Panc1 (cell line): ENCODE results near the gene KRTAP5-9. TPM values are rescaled to one million over a fixed set of nuclear protein-coding genes. Genes with fewer than 3 reads are reported as not detected.

Source experiments
- ATAC-seq: fragments of 200-7000 bp; cut with Tn5 transposase; 2 replicates; pipeline ENCODE4 v1.9.1; 2020; ENCODE audit warnings: mild to moderate bottlenecking, moderate library complexity
- BruUV-seq: library from RNA; stranded (reverse); fragments of 400-500 nt; replicated peaks from 2 replicates; lab custom pipeline; 2021; lab: Mats Ljungman, UMichigan
- CTCF ChIA-PET: fragments of 300-600 bp; sonication (Branson Sonifier 250); formaldehyde crosslinking; loops from one replicate; lab custom pipeline; 2022; ENCODE audit warnings: antibody characterized with exemption; lab: Charles Lee
- POLR2A ChIA-PET: fragments of 300-600 bp; sonication (Branson Sonifier 250); formaldehyde crosslinking; loops from one replicate; lab custom pipeline; 2022; ENCODE audit warnings: antibody characterized with exemption; lab: Charles Lee
- DNase-seq: peaks from one replicate; pipeline ENCODE4 v3.0.0-alpha.2; 2010; ENCODE audit warnings: low read depth, low spot score
- H3K27ac ChIP-seq: 2 replicates; pipeline ENCODE4 v1.5.1; 2011; ENCODE audit warnings: mild to moderate bottlenecking, low read length, inconsistent platforms
- H3K27me3 ChIP-seq: fragments of 200-500 bp; sonication (Bioruptor generic); 2 replicates; pipeline ENCODE4 v1.6.0; 2014; ENCODE audit warnings: low read length, inconsistent platforms; ENCODE audit not compliant: control insufficient read depth, insufficient read depth
- H3K36me3 ChIP-seq: fragments of 200-500 bp; sonication (Bioruptor generic); 2 replicates; pipeline ENCODE4 v1.5.1; 2014; ENCODE audit warnings: inconsistent platforms, mild to moderate bottlenecking, low read length, moderate library complexity; ENCODE audit not compliant: control insufficient read depth, insufficient read depth
- H3K4me1 ChIP-seq: 2 replicates; pipeline ENCODE4 v1.5.1; 2011; ENCODE audit warnings: inconsistent platforms, mild to moderate bottlenecking, low read length, moderate library complexity; ENCODE audit not compliant: control insufficient read depth, insufficient read depth
- H3K4me3 ChIP-seq, 2 experiments: 2 replicates each; pipeline ENCODE4 v1.5.1; 2011 to 2012; ENCODE audit warnings: low read depth in 2 of 2, low read length in 2 of 2, mild to moderate bottlenecking in 2 of 2, inconsistent platforms in 1 of 2, moderate library complexity in 1 of 2
- H3K9me3 ChIP-seq: fragments of 200-500 bp; sonication (Bioruptor generic); 2 replicates; pipeline ENCODE4 v1.5.1; 2014; ENCODE audit warnings: low read depth, mild to moderate bottlenecking, inconsistent platforms, low read length, moderate library complexity; ENCODE audit not compliant: control insufficient read depth, insufficient read depth
- POLR2AphosphoS5 ChIP-seq: IDR thresholded peaks from 2 replicates; pipeline ENCODE4 v1.6.1; 2012; ENCODE audit warnings: mild to moderate bottlenecking, low read depth, low read length, moderate library complexity
- SIN3A ChIP-seq: IDR thresholded peaks from 2 replicates; pipeline ENCODE4 v1.6.1; 2012; ENCODE audit warnings: low read depth, mild to moderate bottlenecking, low read length, moderate library complexity, borderline replicate concordance; ENCODE audit not compliant: insufficient read depth
- TCF7L2 ChIP-seq: IDR thresholded peaks from 2 replicates; pipeline ENCODE4 v1.6.1; 2011; ENCODE audit warnings: mild to moderate bottlenecking, low read depth, low read length, inconsistent platforms
- in situ Hi-C: cut with HindIII; loops from 2 replicates; pipeline ENCODE4 v1.10.0; 2016; ENCODE audit warnings: low sequenced_read_pairs, low pct_unique_long_range_greater_than_20kb
- intact Hi-C: fragments of 100-400 bp; cut with micrococcal nuclease; formaldehyde crosslinking; loops from one replicate; pipeline ENCODE4 v1.10.0; 2022; ENCODE audit not compliant: unreplicated experiment
- total RNA-seq: library from RNA; stranded (reverse); gene quantifications from one replicate; pipeline ENCODE4 v1.2.1, GENCODE V29; 2021; ENCODE audit not compliant: unreplicated experiment
- TF ChIP-seq, protein P1 (sequence below): fragments of 450-650 bp; IDR thresholded peaks from 2 replicates; pipeline ENCODE4 v1.5.1; 2017; ENCODE audit warnings: mild to moderate bottlenecking
- TF ChIP-seq, protein P2 (sequence below), 2 experiments: IDR thresholded peaks; 2 replicates each; pipeline ENCODE4 v1.6.1; 2011 to 2012; ENCODE audit warnings: low read depth in 2 of 2, control low read depth in 1 of 2, low read length in 1 of 2, mild to moderate bottlenecking in 1 of 2, moderate library complexity in 1 of 2; ENCODE audit not compliant: insufficient read depth in 1 of 2

KRTAP5-9 gene
- total RNA-seq, 1 experiment from 2014 or later = not detected

GRCh38 chr11:71543866-71544265, 4.4 kb upstream of the KRTAP5-9 start:
- no peaks in the 10 kb centered on the region for H3K36me3 ChIP-seq
- no peak overlapping the region for H3K4me3 ChIP-seq
- intact Hi-C loops (no loop called here), in situ Hi-C loops (no loop called here)
- peaks cover 2% of the 10 kb centered on the region; the same call in 1 of the 2 replicates for H3K27me3 ChIP-seq
- no peak overlapping the region for H3K27ac ChIP-seq
- TF ChIP-seq POLR2AphosphoS5 = no peak
- no peak for TF ChIP-seq SIN3A
- TF ChIP-seq TCF7L2 = no peak
- TF ChIP-seq, protein P1, sequence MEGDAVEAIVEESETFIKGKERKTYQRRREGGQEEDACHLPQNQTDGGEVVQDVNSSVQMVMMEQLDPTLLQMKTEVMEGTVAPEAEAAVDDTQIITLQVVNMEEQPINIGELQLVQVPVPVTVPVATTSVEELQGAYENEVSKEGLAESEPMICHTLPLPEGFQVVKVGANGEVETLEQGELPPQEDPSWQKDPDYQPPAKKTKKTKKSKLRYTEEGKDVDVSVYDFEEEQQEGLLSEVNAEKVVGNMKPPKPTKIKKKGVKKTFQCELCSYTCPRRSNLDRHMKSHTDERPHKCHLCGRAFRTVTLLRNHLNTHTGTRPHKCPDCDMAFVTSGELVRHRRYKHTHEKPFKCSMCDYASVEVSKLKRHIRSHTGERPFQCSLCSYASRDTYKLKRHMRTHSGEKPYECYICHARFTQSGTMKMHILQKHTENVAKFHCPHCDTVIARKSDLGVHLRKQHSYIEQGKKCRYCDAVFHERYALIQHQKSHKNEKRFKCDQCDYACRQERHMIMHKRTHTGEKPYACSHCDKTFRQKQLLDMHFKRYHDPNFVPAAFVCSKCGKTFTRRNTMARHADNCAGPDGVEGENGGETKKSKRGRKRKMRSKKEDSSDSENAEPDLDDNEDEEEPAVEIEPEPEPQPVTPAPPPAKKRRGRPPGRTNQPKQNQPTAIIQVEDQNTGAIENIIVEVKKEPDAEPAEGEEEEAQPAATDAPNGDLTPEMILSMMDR = no peak
- TF ChIP-seq, protein P2, sequence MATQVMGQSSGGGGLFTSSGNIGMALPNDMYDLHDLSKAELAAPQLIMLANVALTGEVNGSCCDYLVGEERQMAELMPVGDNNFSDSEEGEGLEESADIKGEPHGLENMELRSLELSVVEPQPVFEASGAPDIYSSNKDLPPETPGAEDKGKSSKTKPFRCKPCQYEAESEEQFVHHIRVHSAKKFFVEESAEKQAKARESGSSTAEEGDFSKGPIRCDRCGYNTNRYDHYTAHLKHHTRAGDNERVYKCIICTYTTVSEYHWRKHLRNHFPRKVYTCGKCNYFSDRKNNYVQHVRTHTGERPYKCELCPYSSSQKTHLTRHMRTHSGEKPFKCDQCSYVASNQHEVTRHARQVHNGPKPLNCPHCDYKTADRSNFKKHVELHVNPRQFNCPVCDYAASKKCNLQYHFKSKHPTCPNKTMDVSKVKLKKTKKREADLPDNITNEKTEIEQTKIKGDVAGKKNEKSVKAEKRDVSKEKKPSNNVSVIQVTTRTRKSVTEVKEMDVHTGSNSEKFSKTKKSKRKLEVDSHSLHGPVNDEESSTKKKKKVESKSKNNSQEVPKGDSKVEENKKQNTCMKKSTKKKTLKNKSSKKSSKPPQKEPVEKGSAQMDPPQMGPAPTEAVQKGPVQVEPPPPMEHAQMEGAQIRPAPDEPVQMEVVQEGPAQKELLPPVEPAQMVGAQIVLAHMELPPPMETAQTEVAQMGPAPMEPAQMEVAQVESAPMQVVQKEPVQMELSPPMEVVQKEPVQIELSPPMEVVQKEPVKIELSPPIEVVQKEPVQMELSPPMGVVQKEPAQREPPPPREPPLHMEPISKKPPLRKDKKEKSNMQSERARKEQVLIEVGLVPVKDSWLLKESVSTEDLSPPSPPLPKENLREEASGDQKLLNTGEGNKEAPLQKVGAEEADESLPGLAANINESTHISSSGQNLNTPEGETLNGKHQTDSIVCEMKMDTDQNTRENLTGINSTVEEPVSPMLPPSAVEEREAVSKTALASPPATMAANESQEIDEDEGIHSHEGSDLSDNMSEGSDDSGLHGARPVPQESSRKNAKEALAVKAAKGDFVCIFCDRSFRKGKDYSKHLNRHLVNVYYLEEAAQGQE (IDR thresholded peaks at IDR 0.05; ENCODE audit: insufficient read depth in 1 of 2, low read depth in 2 of 2, low read length in 1 of 2) = no peak
- H3K9me3 ChIP-seq = no peaks in the 10 kb centered on the region
- ATAC-seq = no peak
- ChIA-PET POLR2A (no interaction called here), CTCF (no interaction called here)
- DNase-seq = no peak
- BruUV-seq = no TSS peak
- no peaks in the 10 kb centered on the region for H3K4me1 ChIP-seq

- ChIA-PET POLR2A (no interaction called here), CTCF (no interaction called here)
Measured at GRCh38 chr11:71544525-71545214, 3.5 kb upstream of the KRTAP5-9 start.

More at GRCh38 chr11:71544525-71545214, 3.5 kb upstream of the KRTAP5-9 start:
- Histone ChIP-seq H3K27ac (no peak overlapping the region), H3K9me3 (no peaks in the 10 kb centered on the region), H3K27me3 (peaks cover 2% of the 10 kb centered on the region; the same call in 1 of the 2 replicates), H3K36me3 (no peaks in the 10 kb centered on the region), H3K4me3 (no peak overlapping the region), H3K4me1 (no peaks in the 10 kb centered on the region)
- no TSS peak for BruUV-seq
- TF ChIP-seq, protein P2 (IDR thresholded peaks at IDR 0.05; ENCODE audit: insufficient read depth in 1 of 2, low read depth in 2 of 2, low read length in 1 of 2) = no peak
- TF ChIP-seq, protein P1 = no peak
- no peak for TF ChIP-seq SIN3A
- TF ChIP-seq TCF7L2 = no peak
- no peak for TF ChIP-seq POLR2AphosphoS5
- ATAC-seq (no peak), DNase-seq (no peak)
- in situ Hi-C loops (no loop called here), intact Hi-C loops (no loop called here)
